GM23338 (cell line): Measurements from ENCODE around the gene CHRDL1. TPM values are rescaled to one million over a fixed set of nuclear protein-coding genes. Genes with fewer than 3 reads are reported as not detected.

Experiments
- ATAC-seq: fragments of 200-7000 bp; cut with Tn5 transposase; 3 replicates; pipeline ENCODE4 v1.9.1; 2020
- DNase-seq: peaks from one replicate; pipeline ENCODE4 v3.0.0-alpha.2; 2015; ENCODE audit warnings: low spot score
- H2AFZ ChIP-seq: fragments of 200-600 bp; sonication (generic); 2 replicates; pipeline ENCODE4 v1.8.0; 2016; ENCODE audit warnings: antibody characterized with exemption, mild to moderate bottlenecking, moderate library complexity
- H3F3A ChIP-seq: fragments of 200-600 bp; sonication (generic); replicated peaks from 2 replicates; pipeline ENCODE4 v1.8.0; 2017; ENCODE audit warnings: antibody characterized with exemption, mixed run types, low read depth
- H3K27ac ChIP-seq: fragments of 200-600 bp; sonication (generic); 2 replicates; pipeline ENCODE4 v1.6.1; 2016; ENCODE audit warnings: low read depth
- H3K27me3 ChIP-seq: fragments of 200-600 bp; sonication (generic); 2 replicates; pipeline ENCODE4 v1.8.0; 2016; ENCODE audit warnings: mild to moderate bottlenecking, mixed run types, moderate library complexity; ENCODE audit not compliant: insufficient read depth
- H3K36me3 ChIP-seq: fragments of 200-600 bp; sonication (generic); 2 replicates; pipeline ENCODE4 v1.8.0; 2016; ENCODE audit warnings: mild to moderate bottlenecking; ENCODE audit not compliant: insufficient read depth
- H3K4me1 ChIP-seq: fragments of 200-600 bp; sonication (generic); 2 replicates; pipeline ENCODE4 v1.8.0; 2016; ENCODE audit warnings: mild to moderate bottlenecking, moderate library complexity; ENCODE audit not compliant: insufficient read depth
- H3K4me2 ChIP-seq: fragments of 200-600 bp; sonication (generic); 2 replicates; pipeline ENCODE4 v1.7.1; 2017; ENCODE audit warnings: mixed run types
- H3K4me3 ChIP-seq: fragments of 200-600 bp; sonication (generic); 2 replicates; pipeline ENCODE4 v1.6.1; 2016; ENCODE audit warnings: mixed run types
- H3K79me2 ChIP-seq: fragments of 200-600 bp; sonication (generic); replicated peaks from 2 replicates; pipeline ENCODE4 v1.8.0; 2017; ENCODE audit warnings: mild to moderate bottlenecking; ENCODE audit not compliant: insufficient read depth
- H3K9me2 ChIP-seq: fragments of 200-600 bp; sonication (generic); 2 replicates; pipeline ENCODE4 v1.8.0; 2017; ENCODE audit not compliant: insufficient read depth
- H4K20me1 ChIP-seq: fragments of 200-600 bp; sonication (generic); replicated peaks from 2 replicates; pipeline ENCODE4 v1.8.0; 2017; ENCODE audit warnings: mild to moderate bottlenecking; ENCODE audit not compliant: insufficient read depth
- H3K27ac Mint-ChIP-seq: 2 replicates; pipeline ENCODE4 v1.8.0; 2020; ENCODE audit warnings: inconsistent platforms, mild to moderate bottlenecking, moderate library complexity, mixed read lengths
- H3K27me3 Mint-ChIP-seq: 3 replicates; pipeline ENCODE4 v1.8.0; 2022; ENCODE audit warnings: low read depth, mild to moderate bottlenecking, moderate library complexity, mixed read lengths, inconsistent platforms; ENCODE audit not compliant: insufficient read depth, poor library complexity
- H3K36me3 Mint-ChIP-seq: 3 replicates; pipeline ENCODE4 v1.8.0; 2021; ENCODE audit warnings: low read depth, mild to moderate bottlenecking, inconsistent platforms, moderate library complexity, mixed read lengths
- H3K4me1 Mint-ChIP-seq: 3 replicates; pipeline ENCODE4 v1.8.0; 2020; ENCODE audit warnings: mild to moderate bottlenecking, inconsistent platforms, mixed read lengths
- H3K4me3 Mint-ChIP-seq: 3 replicates; pipeline ENCODE4 v1.8.0; 2021; ENCODE audit warnings: moderate library complexity, mild to moderate bottlenecking, inconsistent platforms, mixed read lengths
- H3K9me3 Mint-ChIP-seq: 3 replicates; pipeline ENCODE4 v1.8.0; 2020; ENCODE audit warnings: moderate library complexity, mild to moderate bottlenecking, inconsistent platforms, mixed read lengths
- CREB1 ChIP-seq: fragments of 250-450 bp; sonication (Bioruptor Pico); IDR thresholded peaks from 2 replicates; pipeline ENCODE4 v1.5.0; 2020; ENCODE audit warnings: low read depth, mild to moderate bottlenecking, moderate library complexity
- ETS1 ChIP-seq: IDR thresholded peaks from 2 replicates; pipeline ENCODE4 v1.6.1; 2016; ENCODE audit warnings: antibody characterized with exemption
- EZH2 ChIP-seq: fragments of 200-600 bp; sonication (generic); IDR thresholded peaks from one replicate; pipeline ENCODE4 v1.8.0; 2017; ENCODE audit warnings: antibody characterized with exemption, mild to moderate bottlenecking, low read depth; ENCODE audit not compliant: unreplicated experiment
- EZH2phosphoT487 ChIP-seq: fragments of 200-600 bp; sonication (generic); IDR thresholded peaks from one replicate; pipeline ENCODE4 v1.8.1; 2018; ENCODE audit warnings: antibody characterized with exemption; ENCODE audit not compliant: unreplicated experiment
- NANOG ChIP-seq: IDR thresholded peaks from 2 replicates; pipeline ENCODE4 v1.6.1; 2016; ENCODE audit warnings: antibody characterized with exemption, borderline replicate concordance
- POLR2AphosphoS5 ChIP-seq: IDR thresholded peaks from 2 replicates; pipeline ENCODE4 v1.6.1; 2016; ENCODE audit warnings: antibody characterized with exemption, low read depth
- REST ChIP-seq: IDR thresholded peaks from one replicate; pipeline ENCODE4 v1.6.1; 2018; ENCODE audit warnings: antibody characterized with exemption; ENCODE audit not compliant: unreplicated experiment
- STAT1 ChIP-seq: IDR thresholded peaks from one replicate; pipeline ENCODE4 v1.6.1; 2016; ENCODE audit warnings: antibody characterized with exemption; ENCODE audit not compliant: unreplicated experiment
- ZNF114 ChIP-seq: fragments of 250-450 bp; sonication (Bioruptor Pico); IDR thresholded peaks from 2 replicates; pipeline ENCODE4 v1.5.0; 2020; ENCODE audit warnings: mild to moderate bottlenecking, moderate library complexity
- ZNF331 ChIP-seq: fragments of 250-450 bp; sonication (Bioruptor Pico); IDR thresholded peaks from 2 replicates; pipeline ENCODE4 v1.5.0; 2020; ENCODE audit warnings: low read depth, mild to moderate bottlenecking, moderate library complexity
- polyA plus RNA-seq: library from polyadenylated mRNA; unstranded; fragments of >200 nt; fragmentation: Nextera tagmentation; extraction: Ambion mirVana; gene quantifications from 2 replicates; pipeline ENCODE4 v1.2.1, GENCODE V29; 2016
- total RNA-seq: library from RNA; depleted of rRNA; stranded (reverse); fragments of >200 nt; shearing (Covaris generic); gene quantifications from 2 replicates; pipeline ENCODE4 v1.2.3, GENCODE V29; 2014
- TF ChIP-seq, protein P1 (sequence below), 2 experiments: fragments of 200-600 bp in 1 of 2; sonication (generic) in 1 of 2; conservative IDR thresholded peaks; 2 replicates each; pipeline versions ENCODE4 v1.5.1 to v1.6.1; 2016 to 2017; ENCODE audit warnings: antibody characterized with exemption in 2 of 2, low read depth in 2 of 2, mild to moderate bottlenecking in 2 of 2, moderate library complexity in 1 of 2

CHRDL1 gene
- total and polyA plus RNA-seq, 2 experiments from 2014 or later, result 3.6 to 9.8 TPM

DNA sequence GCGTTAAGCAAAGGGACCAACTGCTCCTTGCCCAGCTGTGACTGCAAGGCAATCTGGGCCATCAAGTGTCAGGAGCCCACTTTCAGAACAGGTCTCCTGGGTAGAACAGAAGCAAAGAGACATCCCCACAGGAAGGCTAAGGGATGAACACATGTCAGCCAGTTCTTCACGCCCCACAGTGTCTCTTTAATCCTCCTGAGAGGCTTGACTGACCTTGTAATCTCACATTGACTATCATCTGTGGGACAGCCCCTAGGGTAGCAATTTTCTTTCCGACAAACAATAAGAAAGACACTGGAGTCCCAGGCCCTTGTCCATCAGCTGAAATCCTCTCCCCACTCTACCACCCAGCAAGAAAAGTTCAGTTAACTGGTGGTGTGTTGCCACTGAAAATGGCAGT is 1.0 kb downstream of the CHRDL1 start (continued):
- TF ChIP-seq REST, result no peak

GRCh38 chrX:110791071-110791470 is 4.5 kb downstream of the CHRDL1 start:
- DNase-seq, result no peak
- Histone ChIP-seq H2AFZ (no peak overlapping the region), H3K4me2 (no peak overlapping the region), H3K79me2 (no peaks in the 10 kb centered on the region), H3K4me3 (no peak overlapping the region), H3F3A (no peaks in the 10 kb centered on the region), H3K27ac (no peak overlapping the region), H3K36me3 (no peaks in the 10 kb centered on the region), H3K27me3 (no peaks in the 10 kb centered on the region), H3K9me2 (no peaks in the 10 kb centered on the region), H4K20me1 (no peaks in the 10 kb centered on the region), H3K4me1 (peaks cover 4% of the 10 kb centered on the region; the same call in 1 of the 2 replicates)
- peaks cover 4% of the 10 kb centered on the region for H3K27me3 Mint-ChIP-seq
- H3K9me3 Mint-ChIP-seq, result no peaks in the 10 kb centered on the region
- no peak for ATAC-seq
- peaks cover 7% of the 10 kb centered on the region; the same call in 1 of the 3 replicates for H3K4me1 Mint-ChIP-seq
- no peaks in the 10 kb centered on the region for H3K36me3 Mint-ChIP-seq
- H3K4me3 Mint-ChIP-seq, result no peak overlapping the region
- H3K27ac Mint-ChIP-seq, result no peak overlapping the region
- no peak for TF ChIP-seq EZH2
- TF ChIP-seq EZH2phosphoT487, result no peak
- TF ChIP-seq POLR2AphosphoS5, result no peak
- TF ChIP-seq ZNF331 (CRISPR knock-in tag), result no peak
- no peak for TF ChIP-seq REST
- TF ChIP-seq STAT1, result no peak
- TF ChIP-seq CREB1 (CRISPR knock-in tag), result no peak
- TF ChIP-seq ZNF114 (CRISPR knock-in tag), result no peak
- no peak for TF ChIP-seq NANOG
- TF ChIP-seq, protein P1, sequence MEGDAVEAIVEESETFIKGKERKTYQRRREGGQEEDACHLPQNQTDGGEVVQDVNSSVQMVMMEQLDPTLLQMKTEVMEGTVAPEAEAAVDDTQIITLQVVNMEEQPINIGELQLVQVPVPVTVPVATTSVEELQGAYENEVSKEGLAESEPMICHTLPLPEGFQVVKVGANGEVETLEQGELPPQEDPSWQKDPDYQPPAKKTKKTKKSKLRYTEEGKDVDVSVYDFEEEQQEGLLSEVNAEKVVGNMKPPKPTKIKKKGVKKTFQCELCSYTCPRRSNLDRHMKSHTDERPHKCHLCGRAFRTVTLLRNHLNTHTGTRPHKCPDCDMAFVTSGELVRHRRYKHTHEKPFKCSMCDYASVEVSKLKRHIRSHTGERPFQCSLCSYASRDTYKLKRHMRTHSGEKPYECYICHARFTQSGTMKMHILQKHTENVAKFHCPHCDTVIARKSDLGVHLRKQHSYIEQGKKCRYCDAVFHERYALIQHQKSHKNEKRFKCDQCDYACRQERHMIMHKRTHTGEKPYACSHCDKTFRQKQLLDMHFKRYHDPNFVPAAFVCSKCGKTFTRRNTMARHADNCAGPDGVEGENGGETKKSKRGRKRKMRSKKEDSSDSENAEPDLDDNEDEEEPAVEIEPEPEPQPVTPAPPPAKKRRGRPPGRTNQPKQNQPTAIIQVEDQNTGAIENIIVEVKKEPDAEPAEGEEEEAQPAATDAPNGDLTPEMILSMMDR (conservative IDR thresholded peaks at IDR 0.05; ENCODE audit: low read depth in 2 of 2), result no peak
- no peak for TF ChIP-seq ETS1
